Measurements from ENCODE around the gene RAB11FIP4.

RAB11FIP4 gene

GRCh38 chr17:31487063-31487647, 95.7 kb downstream of the RAB11FIP4 start:
- no peak for DNase-seq (ENCODE audit: low read depth)

GRCh38 chr17:31487648-31488263, 96.3 kb downstream of the RAB11FIP4 start:
- DNase-seq (ENCODE audit: low read depth), result no peak

- no peak for DNase-seq (ENCODE audit: low read depth)
Observed at GRCh38 chr17:31488264-31488981, 96.9 kb downstream of the RAB11FIP4 start.

- DNase-seq (ENCODE audit: low read depth), result no peak
Observed at GRCh38 chr17:31488982-31489294, 97.5 kb downstream of the RAB11FIP4 start.

GRCh38 chr17:31489295-31490018, 98.0 kb downstream of the RAB11FIP4 start:
- no peak for DNase-seq (ENCODE audit: low read depth)

GRCh38 chr17:31490019-31490650, 98.7 kb downstream of the RAB11FIP4 start:
- no peak for DNase-seq (ENCODE audit: low read depth)

- no peak for DNase-seq (ENCODE audit: low read depth)
Observed at GRCh38 chr17:31490671-31491375, 99.3 kb downstream of the RAB11FIP4 start.

- DNase-seq (ENCODE audit: low read depth), result no peak
Observed at GRCh38 chr17:31491376-31492131, 100.1 kb downstream of the RAB11FIP4 start.

- no peak for DNase-seq (ENCODE audit: low read depth)
Observed at GRCh38 chr17:31492206-31492605, 100.7 kb downstream of the RAB11FIP4 start.

- peak; percentile 68 for DNase-seq (ENCODE audit: low read depth)
Observed at GRCh38 chr17:31492880-31493655, 101.6 kb downstream of the RAB11FIP4 start.

- no peak for DNase-seq (ENCODE audit: low read depth)
Observed at GRCh38 chr17:31493656-31494155, 102.2 kb downstream of the RAB11FIP4 start.

- DNase-seq (ENCODE audit: low read depth), result no peak
Observed at GRCh38 chr17:31494259-31495021, 103.0 kb downstream of the RAB11FIP4 start.

GRCh38 chr17:31495022-31495885, 103.8 kb downstream of the RAB11FIP4 start:
- no peak for DNase-seq (ENCODE audit: low read depth)

- no peak for DNase-seq (ENCODE audit: low read depth)
Observed at GRCh38 chr17:31496097-31496496, 104.6 kb downstream of the RAB11FIP4 start.

GRCh38 chr17:31496601-31497000, 105.1 kb downstream of the RAB11FIP4 start:
- no peak for DNase-seq (ENCODE audit: low read depth)

GRCh38 chr17:31497431-31497830, 106.0 kb downstream of the RAB11FIP4 start:
- DNase-seq (ENCODE audit: low read depth), result no peak

- no peak for DNase-seq (ENCODE audit: low read depth)
Observed at GRCh38 chr17:31497994-31498826, 106.7 kb downstream of the RAB11FIP4 start.
